A549 (cell line): ENCODE data around the gene TEAD3. TPM values are rescaled to one million over a fixed set of nuclear protein-coding genes. Genes with fewer than 3 reads are reported as not detected.

Source experiments
- ATAC-seq, 2 experiments: fragments of 200-7000 bp in 1 of 2; fragments of >200 bp in 1 of 2; cut with Nextera tagmentation in 1 of 2; cut with Tn5 transposase in 1 of 2; 3 replicates each; pipeline versions ENCODE4 v1.8.0 to v1.9.1; 2018 to 2020; ENCODE audit warnings: mild to moderate bottlenecking in 1 of 2, moderate library complexity in 1 of 2
- CTCF ChIA-PET: fragments of 300-600 bp; sonication (Branson Sonifier 250); formaldehyde crosslinking; extraction: SDS; loops from one replicate; lab custom pipeline; 2021; ENCODE audit warnings: antibody characterized with exemption, inconsistent platforms; lab: Yijun Ruan, JAX
- POLR2A ChIA-PET: fragments of 350-600 bp; formaldehyde crosslinking; extraction: SDS; loops from one replicate; lab custom pipeline; 2021; ENCODE audit warnings: antibody characterized with exemption, inconsistent platforms; lab: Yijun Ruan, JAX
- DNase-seq, 2 experiments: peaks; one replicate each; pipeline versions ENCODE4 v3.0.0 to v3.0.0-alpha.2; 2011 to 2016; ENCODE audit warnings: low read depth in 1 of 2, low spot score in 1 of 2
- FAIRE-seq: peaks from 2 replicates; lab custom pipeline; 2011; peaks lifted over from hg19 to GRCh38; lab: Jason Lieb, UNC
- H3K27ac ChIP-seq, 2 experiments: fragments of >200 bp; sonication (Bioruptor Twin); formaldehyde crosslinking; 3 replicates each; pipeline ENCODE4 v1.5.1; 2016 to 2017
- H3K4me1 ChIP-seq: fragments of >200 bp; sonication (Bioruptor Twin); formaldehyde crosslinking; 3 replicates; pipeline ENCODE4 v1.6.1; 2016
- H3K4me2 ChIP-seq: fragments of >200 bp; sonication (Bioruptor Twin); formaldehyde crosslinking; 3 replicates; pipeline ENCODE4 v1.6.1; 2016
- H3K4me3 ChIP-seq: fragments of >200 bp; sonication (Bioruptor Twin); formaldehyde crosslinking; 3 replicates; pipeline ENCODE4 v1.5.1; 2016
- H3K9me3 ChIP-seq: fragments of >200 bp; sonication (Bioruptor Twin); formaldehyde crosslinking; 3 replicates; pipeline ENCODE4 v1.6.1; 2016
- BCL3 ChIP-seq: fragments of >200 bp; sonication (Bioruptor Twin); formaldehyde crosslinking; IDR thresholded peaks from 3 replicates; pipeline ENCODE4 v1.6.1; 2016
- BHLHE40 ChIP-seq: IDR thresholded peaks from 2 replicates; pipeline ENCODE4 v1.6.1; 2012; ENCODE audit warnings: low read depth, low read length, inconsistent platforms
- CEBPB ChIP-seq, 2 experiments: fragments of >200 bp in 1 of 2; sonication (Bioruptor Twin) in 1 of 2; formaldehyde crosslinking in 1 of 2; IDR thresholded peaks; 2 replicates each; pipeline ENCODE4 v1.6.1; 2012 to 2016
- CHD4 ChIP-seq: fragments of 200-600 bp; sonication (generic); IDR thresholded peaks from 2 replicates; pipeline ENCODE4 v1.6.1; 2016; ENCODE audit warnings: antibody characterized with exemption, mild to moderate bottlenecking, borderline replicate concordance
- CTCF ChIP-seq: fragments of >200 bp; sonication (Bioruptor Twin); formaldehyde crosslinking; IDR thresholded peaks from 3 replicates; pipeline ENCODE4 v1.5.1; 2016
- ELK1 ChIP-seq: fragments of 150-350 bp; IDR thresholded peaks from 2 replicates; pipeline ENCODE4 v1.6.1; 2014; ENCODE audit warnings: low read depth, mild to moderate bottlenecking, low read length
- ESRRA ChIP-seq: fragments of 150-350 bp; IDR thresholded peaks from 2 replicates; pipeline ENCODE4 v1.6.1; 2014; ENCODE audit warnings: mild to moderate bottlenecking, low read length, borderline replicate concordance
- FOSB ChIP-seq: fragments of 250-450 bp; sonication (Bioruptor Pico); IDR thresholded peaks from 2 replicates; pipeline ENCODE4 v1.5.0; 2020; ENCODE audit warnings: mild to moderate bottlenecking, moderate library complexity
- FOXS1 ChIP-seq: fragments of 250-450 bp; sonication (Bioruptor Pico); IDR thresholded peaks from 2 replicates; pipeline ENCODE4 v1.5.0; 2020; ENCODE audit warnings: mild to moderate bottlenecking, moderate library complexity
- GATA3 ChIP-seq: IDR thresholded peaks from 2 replicates; pipeline ENCODE4 v1.6.1; 2012; ENCODE audit warnings: borderline replicate concordance
- HES2 ChIP-seq: fragments of >200 bp; sonication (Bioruptor Twin); formaldehyde crosslinking; IDR thresholded peaks from 2 replicates; pipeline ENCODE4 v1.6.1; 2016
- JUN ChIP-seq, 2 experiments: fragments of >200 bp; sonication (Bioruptor Twin); formaldehyde crosslinking; IDR thresholded peaks; 2 replicates in 1 of 2; 3 replicates in 1 of 2; pipeline ENCODE4 v1.6.1; 2016 to 2017
- MAFK ChIP-seq: fragments of 450-650 bp; IDR thresholded peaks from 2 replicates; pipeline ENCODE4 v1.6.1; 2014; ENCODE audit not compliant: partially characterized antibody
- MAX ChIP-seq: IDR thresholded peaks from 2 replicates; pipeline ENCODE4 v1.6.1; 2012
- MAZ ChIP-seq: fragments of 150-350 bp; IDR thresholded peaks from 2 replicates; pipeline ENCODE4 v1.6.1; 2014; ENCODE audit warnings: antibody characterized with exemption, low read depth, low read length, borderline replicate concordance
- NFE2L2 ChIP-seq: fragments of 150-350 bp; conservative IDR thresholded peaks from 2 replicates; pipeline ENCODE4 v1.6.1; 2014; ENCODE audit warnings: low read length
- PHF8 ChIP-seq: fragments of 200-600 bp; sonication (generic); IDR thresholded peaks from 2 replicates; pipeline ENCODE4 v1.6.1; 2016; ENCODE audit warnings: low read depth, mild to moderate bottlenecking, antibody characterized with exemption, moderate library complexity, borderline replicate concordance
- RARB ChIP-seq: fragments of 250-450 bp; sonication (Bioruptor Pico); IDR thresholded peaks from 2 replicates; pipeline ENCODE4 v1.8.0; 2021; ENCODE audit warnings: mild to moderate bottlenecking, moderate library complexity
- RCOR1 ChIP-seq: fragments of 150-350 bp; IDR thresholded peaks from 2 replicates; pipeline ENCODE4 v1.6.1; 2014; ENCODE audit warnings: antibody characterized with exemption, low read length, low read depth
- REST ChIP-seq: fragments of 200-600 bp; sonication (generic); IDR thresholded peaks from 2 replicates; pipeline ENCODE4 v1.6.1; 2016; ENCODE audit warnings: antibody characterized with exemption, mild to moderate bottlenecking, moderate library complexity
- SREBF2 ChIP-seq: fragments of 450-650 bp; IDR thresholded peaks from 2 replicates; pipeline ENCODE4 v1.6.1; 2014; ENCODE audit warnings: mild to moderate bottlenecking, moderate library complexity
- TP53 ChIP-seq: fragments of 250-450 bp; sonication (Bioruptor Pico); IDR thresholded peaks from 2 replicates; pipeline ENCODE4 v1.5.0; 2021; ENCODE audit warnings: mild to moderate bottlenecking, moderate library complexity
- ZC3H11A ChIP-seq: fragments of 450-650 bp; IDR thresholded peaks from 2 replicates; pipeline ENCODE4 v1.6.1; 2014; ENCODE audit warnings: antibody characterized with exemption, mild to moderate bottlenecking
- ZSCAN20 ChIP-seq: fragments of 250-450 bp; sonication (Bioruptor Pico); IDR thresholded peaks from 2 replicates; pipeline ENCODE4 v1.8.0; 2022; ENCODE audit warnings: mild to moderate bottlenecking, moderate library complexity
- WGBS: methylation state at CpG from one replicate; pipeline ENCODE4 v1.1.6; 2017; ENCODE audit errors: missing lambda C conversion rate; 5-methylcytosine and 5-hydroxymethylcytosine counted together
- polyA plus RNA-seq, 4 experiments: library from polyadenylated mRNA; depleted of rRNA in 3 of 4; stranded (reverse); fragments of >200 nt; fragmentation: RNase III in 1 of 4; extraction: RNeasy Plus Mini Kit Qiagen cat#74134 plus additional on column Dnase treatment in 1 of 4; gene quantifications; 2 replicates in 3 of 4; 3 replicates in 1 of 4; pipeline ENCODE4 v1.2.3, GENCODE V29; 2011 to 2017

The TEAD3 gene
- polyA plus RNA-seq, 2 of the 4 experiments (the other 2 are of a cell fraction): 2.1 to 4.2 TPM

GRCh38 chr6:35494161-35494563 lies 2.7 kb downstream of the TEAD3 start:
- no peak for ATAC-seq
- POLR2A ChIA-PET: no interaction called here

GRCh38 chr6:35493307-35493983 lies 3.4 kb downstream of the TEAD3 start:
- Histone ChIP-seq H3K4me3 (no peak overlapping the region), H3K9me3 (no peaks in the 10 kb centered on the region), H3K4me1 (peaks cover 12% of the 10 kb centered on the region), H3K4me2 (no peak overlapping the region), H3K27ac (no peak overlapping the region)
- POLR2A ChIA-PET: no interaction called here
- no peak for FAIRE-seq
- CTCF ChIA-PET: no interaction called here
- no peak for DNase-seq
- 92% methylated on average over 21 of the region's 28 CpGs for WGBS
- ATAC-seq: no peak
- no peak for TF ChIP-seq CTCF
- TF ChIP-seq CEBPB (IDR thresholded peaks at IDR 0.05): no peak
- no peak for TF ChIP-seq RARB (CRISPR knock-in tag)
- no peak for TF ChIP-seq NFE2L2
- no peak for TF ChIP-seq ELK1
- no peak for TF ChIP-seq HES2
- no peak for TF ChIP-seq SREBF2
- TF ChIP-seq CHD4: no peak
- TF ChIP-seq ZC3H11A: no peak
- no peak for TF ChIP-seq TP53 (CRISPR knock-in tag)
- TF ChIP-seq GATA3: no peak
- no peak for TF ChIP-seq MAZ
- no peak for TF ChIP-seq BHLHE40
- TF ChIP-seq ZSCAN20: no peak
- no peak for TF ChIP-seq BCL3

More at GRCh38 chr6:35494161-35494563, 2.7 kb downstream of the TEAD3 start:
- FAIRE-seq (no peak), DNase-seq (no peak)
- WGBS: 71% methylated on average over 2 of the region's 4 CpGs
- TF ChIP-seq PHF8 (no peak), FOSB (no peak), MAX (no peak), ZSCAN20 (no peak), RCOR1 (no peak), REST (no peak), MAFK (no peak), NFE2L2 (no peak), BCL3 (no peak), FOXS1 (CRISPR knock-in tag) (no peak), ESRRA (no peak), JUN (IDR thresholded peaks at IDR 0.05) (no peak)
- no peak overlapping the region for H3K4me2 ChIP-seq
- CTCF ChIA-PET: no interaction called here
- no peaks in the 10 kb centered on the region for H3K9me3 ChIP-seq
- H3K4me1 ChIP-seq: peaks cover 11% of the 10 kb centered on the region; the same call in 1 of the 3 replicates
- H3K4me3 ChIP-seq: no peak overlapping the region
- H3K27ac ChIP-seq: no peak overlapping the region
